Suppressor macrophage (primary cell): ENCODE results near the gene TEP1.

ENCODE experiments used
- DNase-seq, 4 experiments: peaks; one replicate each; pipeline ENCODE4 v3.0.0-alpha.2; 2020 to 2022

TEP1 gene

DNA sequence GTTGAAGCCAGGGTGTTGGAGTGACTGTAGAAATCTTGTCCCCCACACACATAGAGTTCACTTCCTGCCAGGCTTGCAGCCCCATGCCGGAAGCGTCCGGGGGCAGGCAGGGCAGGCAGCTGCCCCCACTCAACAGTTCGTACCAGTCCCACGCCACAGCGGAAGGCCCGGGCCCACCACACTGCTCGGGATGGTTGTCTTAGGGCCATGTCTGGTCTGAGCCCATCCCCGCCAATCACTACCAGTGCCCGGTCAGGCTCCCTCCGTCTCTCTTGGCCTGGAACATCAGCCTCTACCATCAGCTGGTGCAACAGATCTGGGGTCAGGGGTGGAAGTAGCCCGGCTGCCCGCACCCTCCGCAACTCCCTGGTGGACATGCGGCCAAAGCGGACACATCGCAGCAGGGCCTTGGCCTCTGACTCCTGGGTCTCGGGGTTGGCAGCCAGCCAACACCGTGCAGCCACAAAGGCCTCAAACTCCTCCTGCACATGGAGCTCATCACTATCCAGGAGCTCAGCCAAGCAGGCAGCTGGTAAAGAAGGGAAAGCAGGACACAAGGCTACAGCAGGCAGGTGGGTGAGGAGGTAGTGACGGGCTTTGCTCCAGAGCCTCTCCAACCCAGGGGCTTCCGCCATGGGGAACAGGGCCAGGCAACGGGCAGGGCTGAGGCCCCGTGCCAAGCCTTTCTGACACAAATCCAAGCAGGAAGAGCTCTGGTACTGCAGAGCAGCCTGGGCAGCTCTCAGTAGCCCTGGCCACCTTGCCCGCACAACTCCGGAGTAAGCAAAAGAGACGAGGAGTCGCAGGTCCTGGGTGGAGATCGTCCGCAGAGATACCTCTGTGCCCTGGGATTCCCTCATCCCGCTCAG, 16.7 kb upstream of the TEP1 start:
- peak in 2 of 4 experiments; percentile 24 to 29 for DNase-seq

DNA sequence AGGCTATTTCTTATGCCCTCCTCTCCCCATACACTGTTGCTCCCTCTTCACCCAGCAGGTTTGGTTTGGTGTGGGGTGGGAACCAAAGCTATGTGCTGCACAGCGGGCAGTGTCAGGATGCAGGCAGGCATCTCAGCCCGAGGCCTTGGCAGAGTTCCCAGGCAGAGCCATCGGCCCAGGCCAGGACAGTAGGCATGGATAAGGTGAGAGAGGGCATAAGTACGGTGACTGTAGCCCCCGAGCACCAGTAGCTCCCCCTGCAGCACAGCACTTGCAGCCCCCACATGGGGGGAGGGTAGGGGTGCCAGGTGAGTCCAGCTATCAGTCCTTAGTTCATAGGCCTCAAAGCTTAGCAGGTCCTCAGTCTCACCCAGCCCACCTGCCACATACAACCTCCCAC, 15.5 kb upstream of the TEP1 start:
- DNase-seq = peak in 1 of 4 experiments; percentile 9

DNA sequence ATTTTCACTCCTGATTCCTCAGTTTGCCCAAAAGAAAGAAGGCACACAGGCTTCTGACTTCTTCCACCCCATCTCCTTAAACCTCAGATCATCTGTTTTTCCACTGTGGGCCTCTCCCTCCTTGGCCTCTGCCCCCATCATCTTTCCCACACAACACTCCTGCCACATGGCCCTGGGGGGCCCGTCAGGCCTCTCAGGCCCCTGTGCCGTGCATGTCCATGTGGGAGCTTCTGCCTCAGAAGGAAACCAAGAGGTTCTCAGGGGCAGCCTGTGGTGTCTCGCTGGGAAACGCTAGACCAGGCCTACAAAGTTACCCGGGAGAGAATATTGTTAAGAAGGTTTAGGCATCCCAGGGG, 14.7 kb upstream of the TEP1 start:
- peak in 1 of 4 experiments; percentile 13 for DNase-seq

DNA sequence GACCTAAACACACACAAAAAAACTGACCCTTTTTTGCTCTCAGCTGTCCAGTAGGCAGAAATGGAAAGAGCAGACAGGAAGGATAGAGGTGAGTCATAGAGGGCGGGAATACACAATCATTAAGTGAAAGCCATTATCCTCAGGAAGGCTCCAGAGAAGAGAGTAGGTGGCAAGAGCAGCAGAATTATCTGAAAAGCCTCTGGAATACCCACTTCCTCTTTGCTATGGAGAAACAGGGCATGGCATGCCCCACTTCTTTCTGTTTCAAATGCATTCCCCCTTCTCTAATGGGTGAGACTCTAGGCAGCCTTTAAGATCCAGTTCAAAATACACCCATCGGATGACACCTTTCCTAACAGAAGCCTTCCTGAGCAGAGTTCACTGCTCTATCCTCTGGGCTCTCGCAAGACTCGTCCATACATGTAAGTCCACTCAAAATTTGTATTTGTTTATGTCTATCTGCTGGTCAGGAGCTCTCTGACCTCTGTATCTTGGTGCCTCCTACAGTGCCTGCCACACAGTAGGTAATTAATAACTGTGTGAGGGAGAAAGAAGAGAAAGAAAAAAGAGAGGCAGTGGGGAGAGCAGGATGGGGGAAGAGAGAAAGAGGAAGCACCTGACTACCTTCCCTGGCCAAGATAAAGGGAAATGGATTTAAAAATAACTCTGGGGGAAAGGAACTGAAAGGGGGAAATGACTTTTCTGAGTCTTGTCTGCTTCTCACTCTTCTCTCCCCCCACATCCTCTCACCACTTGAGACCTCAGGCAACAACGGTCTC, 14.1 kb upstream of the TEP1 start:
- DNase-seq = peak; percentile 72 to 91 (median 82)

DNA sequence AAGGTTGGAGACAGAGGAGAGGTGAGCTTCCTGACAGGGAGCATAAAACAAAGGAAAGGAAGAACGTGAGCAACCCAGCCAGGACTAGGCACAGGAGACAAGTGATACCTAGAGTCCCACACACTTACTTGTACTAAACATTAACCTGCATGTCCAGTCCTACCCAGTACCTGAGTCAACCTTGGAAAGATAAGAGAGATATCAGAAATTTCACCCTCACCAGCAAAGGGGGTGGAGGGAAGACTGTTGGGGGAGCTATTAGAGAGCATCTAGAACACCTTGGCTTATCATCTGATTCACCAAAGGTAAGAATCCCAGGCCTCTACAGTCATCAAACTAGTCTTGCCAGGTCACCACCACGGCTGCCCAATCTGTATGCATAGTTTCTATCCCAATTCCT, 11.6 kb upstream of the TEP1 start:
- no peak for DNase-seq

DNA sequence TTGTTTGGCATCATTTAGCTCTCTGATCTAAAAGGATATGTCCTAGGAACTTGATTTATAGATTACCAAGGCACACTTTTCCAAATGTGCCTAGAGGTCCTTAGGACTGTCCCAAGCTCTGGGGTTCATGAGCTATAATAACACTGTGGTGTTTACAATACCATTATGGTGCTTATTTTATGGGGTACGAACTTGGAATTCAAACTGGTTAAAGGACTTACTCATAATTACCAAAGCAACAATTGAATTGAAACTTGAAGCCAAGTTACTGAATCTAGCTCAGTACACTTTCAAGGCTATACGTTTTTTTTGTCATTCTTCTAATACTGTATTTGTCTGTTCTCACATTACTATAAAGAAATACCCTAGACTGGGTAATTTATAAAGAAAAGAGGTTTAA, 9.6 kb upstream of the TEP1 start:
- no peak for DNase-seq

DNA sequence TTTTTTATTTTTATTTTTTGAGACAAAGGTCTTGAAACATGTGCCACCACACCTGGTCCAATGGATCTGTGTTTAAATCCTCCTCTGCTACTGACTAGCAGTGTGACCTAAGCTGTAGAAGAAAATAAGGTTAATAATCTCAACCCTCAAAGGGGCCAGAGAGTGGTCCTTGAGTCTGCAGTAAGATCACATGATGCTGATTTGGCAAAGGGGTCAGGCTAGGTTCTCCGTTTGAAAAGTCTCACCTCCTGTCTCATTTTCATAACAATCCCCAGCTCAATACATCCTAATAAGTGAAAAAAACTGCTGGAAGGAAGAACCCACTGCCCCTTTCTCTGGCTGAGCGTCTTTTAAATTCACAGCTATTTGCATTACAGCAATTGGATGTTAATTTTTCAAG, 8.0 kb upstream of the TEP1 start:
- no peak for DNase-seq

DNA sequence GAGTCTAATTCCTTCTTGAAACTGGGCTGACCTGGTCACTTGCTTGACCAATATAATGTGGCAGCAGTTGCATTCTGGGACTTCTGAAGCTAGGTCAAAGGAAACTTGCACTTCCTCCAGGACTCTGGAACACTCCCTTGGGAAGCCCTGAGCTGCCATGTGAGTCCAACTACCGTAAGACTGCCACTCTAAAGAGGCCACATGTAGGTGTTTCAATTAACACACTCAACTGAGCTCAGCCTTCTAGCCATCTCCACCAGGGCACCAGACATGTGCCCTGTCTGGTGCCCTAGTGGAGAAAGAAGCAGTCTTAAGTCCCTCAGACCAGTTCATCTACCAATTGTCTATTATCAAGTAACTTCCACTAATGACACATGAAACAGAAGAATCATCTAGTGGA, 6.1 kb upstream of the TEP1 start:
- DNase-seq = peak in 3 of 4 experiments; percentile 12 to 28 (median 27)

DNA sequence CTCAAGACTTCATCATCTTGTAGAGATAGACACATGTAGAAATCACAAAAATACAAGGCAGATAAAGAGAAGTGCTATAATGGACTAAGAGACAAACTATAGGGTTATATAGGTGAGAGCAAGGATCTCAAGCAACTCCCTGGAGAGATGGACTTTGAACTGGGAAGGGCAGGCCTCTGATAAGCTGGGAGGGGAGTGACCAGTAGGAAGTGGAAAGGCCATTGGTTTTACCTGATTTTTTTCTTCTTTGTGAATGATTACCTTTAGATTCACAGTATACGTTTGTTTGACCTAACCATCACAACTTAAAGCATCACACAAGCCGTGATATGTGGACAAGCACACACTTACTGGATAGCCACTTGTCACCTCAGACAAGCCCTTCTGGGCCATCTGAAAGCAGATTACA, 5.2 kb upstream of the TEP1 start:
- no peak for DNase-seq

DNA sequence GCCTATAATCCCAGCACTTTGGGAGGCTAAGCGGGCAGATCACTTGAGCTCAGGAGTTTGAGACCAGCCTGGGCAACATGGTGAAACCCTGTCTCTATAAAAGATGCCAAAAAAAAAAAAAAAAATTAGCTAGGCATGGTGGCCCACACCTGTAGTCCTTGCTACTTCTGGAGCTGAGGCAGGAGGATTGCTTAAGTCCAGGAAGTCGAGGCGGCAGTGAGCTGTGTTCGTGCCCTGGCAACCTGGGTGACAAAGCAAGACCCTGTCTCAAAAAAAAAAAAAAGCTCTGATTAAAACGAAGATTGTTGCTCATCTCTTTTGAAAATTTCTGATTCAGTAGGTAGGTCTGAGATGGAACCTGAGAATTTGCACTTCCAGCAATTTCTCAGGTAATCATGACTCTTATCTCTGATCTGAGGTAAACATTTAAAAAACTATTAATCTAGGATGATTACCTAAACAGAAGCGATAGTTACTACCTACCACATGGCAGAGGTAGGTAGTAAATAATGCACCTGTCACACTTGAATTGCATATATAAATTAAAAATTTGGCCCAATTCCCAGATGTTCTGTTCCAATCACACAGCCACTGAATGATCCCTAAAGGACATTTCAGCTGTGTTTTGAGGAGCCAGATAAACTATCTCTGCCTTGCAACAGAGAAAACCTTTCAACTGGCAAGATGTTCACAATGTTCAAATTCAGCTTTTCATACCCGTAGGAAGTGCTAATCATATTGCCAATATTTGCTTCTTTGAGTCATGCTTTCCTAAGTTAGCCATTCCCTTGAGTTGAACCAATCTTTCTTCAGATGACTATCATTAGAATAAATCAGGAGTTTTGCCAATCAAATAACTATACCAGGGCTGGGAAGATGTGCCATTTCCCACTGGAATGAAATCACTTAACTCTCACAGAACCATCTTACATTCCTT, 4.2 kb upstream of the TEP1 start:
- DNase-seq = no peak

DNA sequence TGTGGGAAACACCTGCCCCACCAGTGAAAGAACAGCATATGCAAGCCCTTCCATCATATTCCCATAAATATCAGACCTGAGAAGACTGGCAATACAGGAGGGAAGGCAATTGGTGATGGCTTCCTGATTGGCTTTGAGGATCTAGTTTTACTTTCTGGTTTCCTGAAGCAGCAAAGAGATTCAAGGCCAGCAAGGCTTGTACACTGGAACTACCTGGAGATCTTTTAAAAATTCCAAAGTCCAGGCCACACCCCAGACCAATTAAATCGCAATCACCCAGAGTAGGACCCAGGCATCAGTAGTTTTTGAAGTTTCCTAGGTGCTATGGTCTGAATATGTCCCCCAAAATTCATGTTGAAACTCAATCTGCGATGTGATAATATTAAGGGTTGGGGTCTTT, 2.9 kb upstream of the TEP1 start:
- no peak for DNase-seq

DNA sequence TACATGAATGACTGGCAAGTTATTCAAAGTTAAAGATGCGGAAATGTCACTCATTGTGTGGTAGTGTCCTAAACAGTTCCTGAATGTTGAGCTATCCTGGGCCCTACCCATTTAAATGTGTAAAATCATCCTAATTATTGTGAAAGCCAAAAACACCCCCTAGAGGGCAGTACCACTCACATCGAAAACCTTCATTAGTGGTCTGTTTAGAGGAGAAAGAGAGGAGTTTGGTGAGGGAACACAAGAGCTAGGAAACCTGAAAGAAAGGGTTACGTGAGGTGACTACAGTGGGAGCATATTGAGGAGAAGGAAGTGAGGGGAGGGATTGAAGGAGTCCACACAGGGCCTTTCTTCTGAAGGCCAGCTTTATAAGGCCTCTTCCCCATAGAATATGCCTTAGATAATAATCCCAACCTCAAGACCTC, 2.5 kb upstream of the TEP1 start:
- DNase-seq = peak; percentile 73 to 86 (median 78)

DNA sequence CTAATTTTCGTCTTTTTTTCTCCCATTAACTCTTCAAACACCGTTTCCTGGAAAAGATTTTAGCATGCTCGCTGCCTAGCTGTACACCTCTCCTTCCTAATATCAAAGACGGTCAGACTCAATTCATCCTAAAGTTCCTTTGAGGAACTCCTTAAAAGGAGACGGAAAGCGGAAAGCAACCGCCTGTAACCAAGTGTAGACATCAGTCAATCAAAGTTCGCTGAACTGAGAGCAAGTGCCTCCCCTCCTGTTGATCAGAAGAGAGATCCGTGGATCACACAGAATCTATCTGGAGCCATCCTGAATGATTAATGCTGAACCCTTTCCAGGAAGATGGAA, 412 bp upstream of the TEP1 start:
- DNase-seq = peak; percentile 40 to 71 (median 64)

DNA sequence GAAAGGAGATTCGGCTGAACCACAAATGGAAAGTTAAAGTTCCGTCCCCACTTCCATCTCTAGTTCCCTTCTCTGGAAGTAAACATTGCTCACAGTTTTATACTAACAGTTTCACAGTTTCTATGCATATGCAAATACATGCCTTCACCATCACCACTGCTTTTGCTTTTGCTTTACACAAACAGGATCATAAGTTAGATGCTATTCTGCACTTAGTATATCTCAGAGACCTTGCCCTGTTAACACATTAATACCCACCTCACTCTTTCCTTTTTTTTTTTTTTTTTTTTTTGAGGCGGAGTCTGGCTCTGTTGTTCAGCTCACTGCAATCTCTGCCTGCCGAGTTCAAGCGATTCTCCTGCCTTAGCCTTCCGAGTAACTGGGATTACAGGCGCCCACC, 890 bp downstream of the TEP1 start:
- peak in 3 of 4 experiments; percentile 8 to 45 (median 40) for DNase-seq

DNA sequence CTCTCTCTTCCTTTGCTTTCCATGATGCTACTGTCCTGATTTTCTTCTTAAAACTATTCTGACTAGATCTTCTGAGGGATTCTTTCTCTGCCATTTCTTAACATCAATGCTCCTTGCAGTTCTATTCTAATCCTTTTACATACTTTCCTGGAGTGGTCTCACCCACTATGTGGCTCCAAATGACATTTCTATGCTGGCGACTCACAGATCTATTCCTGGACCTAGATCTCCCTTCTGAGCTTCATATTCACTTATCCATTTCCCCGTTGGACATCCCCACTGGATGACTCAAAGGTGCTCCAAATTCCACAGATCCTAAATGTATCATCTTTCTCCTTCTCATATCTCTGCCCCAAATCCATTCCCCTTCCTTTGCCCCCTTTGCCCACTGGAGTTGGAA, 4.1 kb downstream of the TEP1 start:
- no peak for DNase-seq

DNA sequence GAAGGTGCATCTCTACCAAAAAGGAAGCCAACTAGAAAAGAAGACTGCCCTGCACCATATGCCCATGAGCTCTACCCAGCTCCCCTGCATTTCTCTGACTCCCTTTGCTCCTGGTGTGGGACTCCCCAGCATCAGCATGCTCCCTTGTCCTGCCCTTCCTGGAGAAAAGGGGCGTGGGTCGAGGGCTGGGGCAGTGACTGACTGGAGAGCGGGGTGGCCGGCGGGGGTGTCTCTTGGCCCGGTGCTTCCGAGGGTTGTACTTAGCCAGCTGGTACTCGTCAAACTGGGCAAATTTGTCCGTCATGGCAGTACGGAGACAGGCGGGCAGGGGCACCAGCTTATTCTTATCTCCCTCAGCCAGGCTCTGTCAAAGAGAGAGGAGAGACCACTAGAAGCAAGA, 9.8 kb downstream of the TEP1 start:
- no peak for DNase-seq

DNA sequence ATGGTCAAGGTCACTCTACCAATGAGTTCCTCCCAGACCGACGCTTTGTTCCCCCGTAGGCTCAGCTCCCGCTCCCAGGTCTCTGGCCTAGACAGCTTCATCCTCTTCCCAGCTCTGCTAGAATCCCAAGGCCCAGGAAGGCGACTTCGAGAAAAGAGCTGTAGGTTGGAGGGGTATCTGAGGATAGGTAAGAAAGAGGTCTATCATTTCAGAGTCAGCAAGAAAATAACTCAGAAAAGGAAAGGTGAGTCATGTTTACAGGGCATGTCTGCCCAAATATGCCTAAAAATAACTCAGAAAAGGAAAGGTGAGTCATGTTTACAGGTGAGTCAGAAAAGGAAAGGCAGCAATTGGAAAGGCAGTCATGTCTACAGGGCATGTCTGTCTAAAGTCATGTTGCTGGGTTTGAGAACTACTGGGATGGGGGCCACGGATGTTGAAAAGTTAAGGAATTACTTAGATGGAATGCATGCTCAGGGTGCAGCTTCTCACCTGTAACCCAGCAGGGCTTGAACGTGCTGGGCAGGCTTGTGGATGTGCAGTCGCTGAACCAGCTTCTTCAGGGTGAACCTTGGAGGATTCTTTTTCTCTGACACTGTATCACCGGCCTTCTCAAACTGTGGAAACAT, 12.2 kb downstream of the TEP1 start:
- DNase-seq = no peak

DNA sequence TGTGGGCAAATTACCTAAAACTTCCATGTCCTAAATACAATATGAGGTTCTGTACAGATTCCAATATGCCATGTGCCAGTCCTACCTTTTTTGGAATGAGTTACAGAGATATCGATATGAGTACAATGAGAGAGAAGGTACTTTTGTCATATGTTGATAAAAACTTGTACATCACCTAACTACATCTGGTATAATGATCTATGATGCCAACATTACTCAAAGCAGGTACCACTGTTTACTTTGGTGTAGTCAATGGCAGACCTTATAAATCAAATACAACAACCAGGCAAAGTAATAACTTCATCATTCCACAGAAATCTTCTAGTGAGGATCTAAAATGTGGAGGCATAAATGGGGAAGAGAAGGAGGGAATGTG, 12.7 kb downstream of the TEP1 start:
- DNase-seq = no peak

DNA sequence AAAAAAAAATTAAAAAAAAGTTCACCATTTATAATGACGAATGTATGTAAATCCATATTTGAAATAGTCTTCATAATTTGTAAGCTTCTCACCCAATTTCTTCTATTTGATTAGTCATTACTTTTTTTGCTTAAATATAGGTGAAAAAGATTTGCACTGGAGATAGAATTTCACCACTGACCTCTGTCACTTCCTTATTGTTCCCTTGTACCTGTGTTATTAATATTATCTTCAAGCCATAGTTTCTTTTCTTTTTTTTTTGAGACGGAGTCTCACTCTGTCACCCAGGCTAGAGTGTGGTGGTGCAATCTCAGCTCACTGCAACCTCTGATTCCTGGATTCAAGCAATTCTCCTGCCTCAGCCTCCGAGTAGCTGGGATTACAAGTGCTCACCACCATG, 15.8 kb downstream of the TEP1 start:
- no peak for DNase-seq

DNA sequence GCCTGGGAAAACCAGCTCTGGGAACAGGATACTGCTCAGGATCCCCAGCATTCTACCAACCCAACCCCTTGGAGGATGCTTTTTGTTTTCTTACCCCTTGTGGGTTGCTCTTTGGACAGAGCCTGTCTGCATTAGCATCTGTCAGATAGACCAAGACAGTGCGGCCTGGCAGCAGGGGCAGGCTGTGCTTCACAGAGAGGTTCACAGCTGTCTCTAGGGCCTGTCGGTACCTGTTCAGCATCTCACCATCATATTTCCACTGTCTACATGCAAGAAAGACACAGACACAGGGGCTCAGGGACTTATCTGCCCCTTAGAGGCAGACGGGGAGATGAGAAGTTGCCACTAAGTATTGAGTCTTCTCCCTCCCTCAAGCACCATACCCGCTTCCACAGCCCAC, 21.8 kb downstream of the TEP1 start:
- DNase-seq = no peak

DNA sequence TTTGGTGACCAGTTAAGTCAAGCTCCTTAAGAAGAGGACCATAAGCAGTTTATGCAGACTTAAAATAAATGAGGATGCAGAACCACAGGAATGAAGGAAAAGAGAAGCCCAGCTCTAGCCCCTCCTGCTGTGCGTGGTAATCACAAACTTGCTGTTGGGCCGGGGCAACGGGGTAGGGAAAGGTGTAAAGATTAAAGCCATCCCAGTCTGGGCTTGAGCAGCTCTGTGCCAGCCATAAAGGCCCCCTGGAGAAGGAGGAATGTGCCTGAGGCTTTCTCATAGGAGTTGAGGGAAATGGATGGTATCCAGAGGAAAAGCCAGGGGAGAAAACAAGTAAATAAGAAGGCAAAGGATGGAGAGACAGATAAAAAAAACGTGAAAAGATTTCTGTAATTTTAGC, 25.1 kb downstream of the TEP1 start:
- no peak for DNase-seq

DNA sequence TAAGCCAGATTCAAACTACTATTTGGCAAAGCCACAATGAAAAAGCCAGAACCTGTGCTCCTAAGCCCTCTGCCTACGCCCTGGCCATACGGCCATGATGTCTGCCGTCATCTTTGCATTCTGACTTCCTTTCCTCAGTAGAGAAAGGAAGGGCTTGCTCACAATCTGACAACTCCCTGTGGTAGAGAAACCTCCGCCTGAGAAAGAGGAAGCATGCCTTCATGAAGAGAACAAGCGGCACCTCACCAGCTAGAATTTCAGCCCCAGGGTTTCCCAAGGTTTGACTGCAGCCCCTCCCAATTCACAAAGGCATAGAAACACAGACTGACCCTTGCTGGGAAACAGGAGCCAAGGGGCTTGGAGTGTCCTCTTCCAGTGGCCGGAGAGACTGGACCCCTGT, 25.7 kb downstream of the TEP1 start:
- peak; percentile 76 to 92 (median 88) for DNase-seq
